Type B pancreatic cell (in vitro differentiated cells): Measurements from ENCODE around the gene ZNF878. TPM values are rescaled to one million over a fixed set of nuclear protein-coding genes. Genes with fewer than 3 reads are reported as not detected.

Experiments
- DNase-seq: peaks from one replicate; pipeline ENCODE4 v3.0.0; 2021; ENCODE audit warnings: mixed read lengths; ENCODE audit not compliant: unreplicated experiment; ENCODE audit errors: extremely low spot score
- H3K27ac Mint-ChIP-seq: 2 replicates; pipeline ENCODE4 v1.8.0; 2021; ENCODE audit warnings: mild to moderate bottlenecking, mixed read lengths
- H3K27me3 Mint-ChIP-seq: 2 replicates; pipeline ENCODE4 v1.8.0; 2021; ENCODE audit warnings: mixed read lengths
- H3K36me3 Mint-ChIP-seq: 2 replicates; pipeline ENCODE4 v1.8.0; 2021; ENCODE audit warnings: mixed read lengths
- H3K4me1 Mint-ChIP-seq: one replicate; pipeline ENCODE4 v1.8.0; 2021; ENCODE audit warnings: mixed read lengths; ENCODE audit not compliant: unreplicated experiment
- H3K4me3 Mint-ChIP-seq: 2 replicates; pipeline ENCODE4 v1.8.0; 2021; ENCODE audit warnings: mild to moderate bottlenecking, mixed read lengths
- H3K9me3 Mint-ChIP-seq: 2 replicates; pipeline ENCODE4 v1.8.0; 2021; ENCODE audit warnings: mixed read lengths
- total RNA-seq: library from RNA; stranded (reverse); gene quantifications from 2 replicates; pipeline ENCODE4 v1.2.1, GENCODE V29; 2021; ENCODE audit warnings: low replicate concordance
- TF ChIP-seq, protein P1 (sequence below): fragments of 200-600 bp; sonication (generic); conservative IDR thresholded peaks from 2 replicates; pipeline ENCODE4 v1.5.0; 2021; ENCODE audit warnings: antibody characterized with exemption, mild to moderate bottlenecking

Gene ZNF878
- total RNA-seq, 1 donor from 2014 or later = 1.8 TPM

DNA sequence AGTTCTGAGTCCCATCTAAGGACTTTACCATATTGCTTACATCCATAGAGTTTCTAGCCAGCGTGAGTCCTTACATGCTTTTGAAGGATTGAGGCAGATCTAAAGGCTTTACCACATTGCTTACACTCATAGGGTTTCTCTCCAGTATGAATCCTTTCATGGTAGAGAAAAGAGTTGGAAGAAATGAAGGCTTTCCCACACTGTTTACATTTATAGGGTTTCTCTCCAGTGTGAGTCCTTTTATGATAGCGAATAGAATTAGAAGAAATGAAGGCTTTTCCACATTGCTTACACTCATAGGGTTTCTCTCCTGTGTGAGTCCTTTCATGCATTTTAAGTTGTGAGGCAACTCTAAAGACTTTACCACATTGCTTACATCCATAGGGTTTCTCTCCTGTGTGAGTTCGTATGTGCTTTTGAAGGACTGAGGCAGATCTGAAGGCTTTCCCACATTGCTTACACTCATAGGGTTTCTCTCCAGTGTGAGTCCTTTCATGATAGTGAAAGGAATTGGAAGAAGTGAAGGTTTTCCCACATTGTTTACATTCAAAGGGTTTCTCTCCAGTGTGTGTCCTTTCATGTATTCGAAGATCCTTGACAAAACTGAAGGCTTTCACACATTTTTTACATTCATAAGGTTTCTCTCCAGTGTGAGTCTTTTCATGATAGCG, 8.9 kb downstream of the ZNF878 start:
- no peak for DNase-seq
- no peaks in the 10 kb centered on the region for H3K4me1 Mint-ChIP-seq
- peaks cover 12% of the 10 kb centered on the region for H3K9me3 Mint-ChIP-seq
- peaks cover 39% of the 10 kb centered on the region for H3K36me3 Mint-ChIP-seq
- no peak overlapping the region for H3K27ac Mint-ChIP-seq
- no peaks in the 10 kb centered on the region for H3K27me3 Mint-ChIP-seq
- TF ChIP-seq, protein P1, sequence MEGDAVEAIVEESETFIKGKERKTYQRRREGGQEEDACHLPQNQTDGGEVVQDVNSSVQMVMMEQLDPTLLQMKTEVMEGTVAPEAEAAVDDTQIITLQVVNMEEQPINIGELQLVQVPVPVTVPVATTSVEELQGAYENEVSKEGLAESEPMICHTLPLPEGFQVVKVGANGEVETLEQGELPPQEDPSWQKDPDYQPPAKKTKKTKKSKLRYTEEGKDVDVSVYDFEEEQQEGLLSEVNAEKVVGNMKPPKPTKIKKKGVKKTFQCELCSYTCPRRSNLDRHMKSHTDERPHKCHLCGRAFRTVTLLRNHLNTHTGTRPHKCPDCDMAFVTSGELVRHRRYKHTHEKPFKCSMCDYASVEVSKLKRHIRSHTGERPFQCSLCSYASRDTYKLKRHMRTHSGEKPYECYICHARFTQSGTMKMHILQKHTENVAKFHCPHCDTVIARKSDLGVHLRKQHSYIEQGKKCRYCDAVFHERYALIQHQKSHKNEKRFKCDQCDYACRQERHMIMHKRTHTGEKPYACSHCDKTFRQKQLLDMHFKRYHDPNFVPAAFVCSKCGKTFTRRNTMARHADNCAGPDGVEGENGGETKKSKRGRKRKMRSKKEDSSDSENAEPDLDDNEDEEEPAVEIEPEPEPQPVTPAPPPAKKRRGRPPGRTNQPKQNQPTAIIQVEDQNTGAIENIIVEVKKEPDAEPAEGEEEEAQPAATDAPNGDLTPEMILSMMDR = no peak
- H3K4me3 Mint-ChIP-seq = no peak overlapping the region

DNA sequence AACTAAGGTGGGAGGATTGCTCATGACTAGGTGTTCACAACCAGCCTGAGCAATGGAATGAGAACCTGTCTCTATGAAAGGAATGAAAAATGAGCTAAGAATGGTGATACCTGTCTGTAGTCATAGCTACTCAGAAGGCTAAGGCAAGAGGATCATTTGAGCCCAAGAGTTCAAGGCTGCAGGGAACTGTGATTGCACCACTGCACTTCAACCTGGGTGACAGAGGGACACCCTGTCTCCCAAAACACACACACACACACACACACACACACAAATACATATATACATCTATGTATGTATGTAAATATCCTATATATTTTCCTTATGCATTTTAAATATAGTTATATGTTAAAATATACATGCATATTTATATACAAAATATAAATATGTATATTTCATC, 9.9 kb downstream of the ZNF878 start:
- no peak for DNase-seq
- H3K9me3 Mint-ChIP-seq = peaks cover 12% of the 10 kb centered on the region

DNA sequence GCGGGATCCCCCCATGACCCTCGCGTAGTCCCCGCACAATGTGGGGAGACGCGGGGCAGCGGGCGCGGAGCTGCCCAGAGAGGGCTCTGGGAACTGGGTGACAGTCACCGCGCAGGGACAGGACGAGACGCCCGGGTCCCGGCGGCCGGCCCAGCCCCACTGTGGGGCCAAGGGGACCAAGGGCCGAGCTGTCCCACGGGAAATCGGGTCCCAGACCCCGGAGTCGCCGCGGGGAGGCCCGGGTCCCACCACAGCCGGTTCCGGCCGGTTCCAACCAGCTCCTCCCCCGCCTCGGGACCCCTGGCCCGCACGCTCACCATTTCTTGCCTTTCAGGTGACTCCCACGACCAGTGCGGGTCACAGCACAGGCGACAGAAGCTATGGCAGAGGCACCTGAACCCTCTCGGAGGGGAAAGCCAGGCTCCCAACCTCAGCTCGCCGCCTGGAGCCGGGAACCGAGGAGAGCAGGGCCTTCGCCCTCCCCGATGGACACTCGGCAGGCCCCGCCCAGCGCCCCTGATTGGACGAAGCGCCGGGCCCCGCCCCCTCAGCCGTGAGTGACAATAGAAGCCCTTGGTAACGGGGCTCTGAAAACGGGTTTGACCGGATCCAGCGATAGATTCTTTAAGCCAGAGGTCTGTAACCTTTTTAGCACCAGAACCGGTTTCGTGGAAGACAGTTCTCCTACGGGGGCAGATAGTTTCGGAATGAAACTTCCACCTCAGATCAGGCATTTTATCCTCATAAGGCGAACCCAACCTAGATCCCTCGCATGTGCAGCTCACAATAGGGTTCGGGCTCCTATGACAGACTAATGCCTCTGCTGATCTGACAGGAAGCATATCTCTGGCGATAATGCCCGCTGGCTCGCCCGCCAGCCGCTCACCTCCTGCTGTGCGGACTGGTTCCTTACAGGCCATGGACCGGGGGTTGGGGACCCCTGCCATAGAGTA, 17.3 kb downstream of the ZNF878 start, which contains the start of gene ZNF433:
TSS of gene ZNF433 (minus strand) at position 460 of the 953 bp plus-strand sequence. CDS start at position 320, 140 bp downstream.
- TF ChIP-seq, protein P1 = peak; percentile 18
- H3K9me3 Mint-ChIP-seq = no peaks in the 10 kb centered on the region
- H3K4me1 Mint-ChIP-seq = peaks cover 7% of the 10 kb centered on the region
- DNase-seq = peak; percentile 94
- peak within 1 kb of the TSS; percentile 92 for H3K4me3 Mint-ChIP-seq
- H3K36me3 Mint-ChIP-seq = peaks cover 26% of the 10 kb centered on the region
- no peaks in the 10 kb centered on the region for H3K27me3 Mint-ChIP-seq
- H3K27ac Mint-ChIP-seq = peak within 1 kb of the TSS; percentile 90

More for the DNA sequence above, 9.9 kb downstream of the ZNF878 start:
- no peaks in the 10 kb centered on the region for H3K4me1 Mint-ChIP-seq
- TF ChIP-seq, protein P1 = no peak
- H3K36me3 Mint-ChIP-seq = peaks cover 38% of the 10 kb centered on the region
- no peak overlapping the region for H3K27ac Mint-ChIP-seq
- H3K27me3 Mint-ChIP-seq = no peaks in the 10 kb centered on the region
- H3K4me3 Mint-ChIP-seq = no peak overlapping the region

DNA sequence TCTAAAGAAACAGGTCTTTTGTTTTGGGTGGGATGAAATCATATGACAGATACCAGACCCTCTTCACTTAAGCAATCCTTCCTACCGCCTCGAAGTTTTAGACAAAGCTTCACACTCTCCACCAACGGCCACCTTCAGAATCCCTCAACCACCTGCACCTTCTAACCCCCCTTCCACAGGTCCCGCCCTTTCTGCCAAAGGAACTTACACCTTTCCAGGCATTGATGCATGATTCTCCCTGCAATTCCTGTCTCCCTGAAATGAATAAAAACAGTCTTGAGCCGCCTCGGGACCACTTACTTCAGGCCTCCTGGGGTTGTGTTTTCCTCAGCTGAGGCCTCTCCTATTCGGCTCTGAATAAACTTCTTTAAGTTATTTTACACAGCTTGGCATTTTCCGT, 18.1 kb downstream of the ZNF878 start:
- H3K27ac Mint-ChIP-seq = peak overlapping the region; percentile 80
- H3K9me3 Mint-ChIP-seq = no peaks in the 10 kb centered on the region
- TF ChIP-seq, protein P1 = no peak
- DNase-seq = no peak
- H3K27me3 Mint-ChIP-seq = no peaks in the 10 kb centered on the region
- H3K36me3 Mint-ChIP-seq = peaks cover 29% of the 10 kb centered on the region
- peak overlapping the region; percentile 88 for H3K4me3 Mint-ChIP-seq
- H3K4me1 Mint-ChIP-seq = peaks cover 7% of the 10 kb centered on the region

DNA sequence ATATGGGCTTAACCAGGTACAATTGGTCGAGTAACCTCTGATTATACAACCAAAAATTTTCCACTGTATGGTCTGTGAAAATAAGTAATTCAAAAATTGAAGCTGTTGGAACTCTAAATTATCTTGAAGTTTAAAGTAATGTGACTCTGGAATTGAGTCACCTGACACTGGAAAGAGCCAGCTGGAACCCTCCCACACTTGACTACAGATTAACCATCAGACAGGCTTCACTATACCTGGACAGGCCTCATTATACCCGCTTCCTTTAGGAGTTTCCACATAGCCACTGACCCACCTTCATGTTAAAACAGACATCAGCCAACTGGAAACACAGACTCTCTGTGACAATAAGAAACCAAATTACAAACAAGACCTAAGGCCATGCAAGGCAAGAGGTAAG, 18.6 kb downstream of the ZNF878 start:
- H3K27me3 Mint-ChIP-seq = no peaks in the 10 kb centered on the region
- H3K4me3 Mint-ChIP-seq = peak overlapping the region; percentile 88
- DNase-seq = no peak
- peak overlapping the region; percentile 80 for H3K27ac Mint-ChIP-seq
- peaks cover 31% of the 10 kb centered on the region for H3K36me3 Mint-ChIP-seq
- peaks cover 7% of the 10 kb centered on the region for H3K4me1 Mint-ChIP-seq
- no peaks in the 10 kb centered on the region for H3K9me3 Mint-ChIP-seq
- TF ChIP-seq, protein P1 = no peak
